Measurements from ENCODE around the gene CYP26A1. TPM values are rescaled to one million over a fixed set of nuclear protein-coding genes. Genes with fewer than 3 reads are reported as not detected.
"Not testable (repeated sequence)": the region's sequence is repeated elsewhere in the genome, so short reads cannot be mapped to it uniquely, and the experiment has no call there.

The CYP26A1 gene
- total RNA-seq, 1 experiment from 2014 or later = 0.17 TPM

DNA sequence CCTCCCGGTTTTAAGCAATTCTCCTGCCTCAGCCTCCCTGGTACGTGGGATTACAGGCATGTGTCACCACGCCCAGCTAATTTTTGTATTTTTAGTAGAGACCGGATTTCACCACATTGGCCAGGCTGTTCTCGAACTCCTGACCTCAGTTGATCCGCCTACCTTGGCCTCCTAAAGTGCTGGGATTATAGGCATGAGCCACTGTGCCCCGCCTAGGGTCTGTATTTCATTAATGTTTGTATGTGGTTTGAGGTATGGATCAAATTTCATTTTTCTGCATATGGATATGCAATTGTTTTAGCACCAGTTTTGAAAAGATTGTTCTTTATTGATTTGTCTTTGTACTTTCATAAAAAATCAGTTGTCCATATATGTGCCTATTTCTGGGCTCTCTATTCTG is 26.0 kb downstream of the CYP26A1 start:
- H3K9ac ChIP-seq (ENCODE audit: low read length) = no peak overlapping the region

DNA sequence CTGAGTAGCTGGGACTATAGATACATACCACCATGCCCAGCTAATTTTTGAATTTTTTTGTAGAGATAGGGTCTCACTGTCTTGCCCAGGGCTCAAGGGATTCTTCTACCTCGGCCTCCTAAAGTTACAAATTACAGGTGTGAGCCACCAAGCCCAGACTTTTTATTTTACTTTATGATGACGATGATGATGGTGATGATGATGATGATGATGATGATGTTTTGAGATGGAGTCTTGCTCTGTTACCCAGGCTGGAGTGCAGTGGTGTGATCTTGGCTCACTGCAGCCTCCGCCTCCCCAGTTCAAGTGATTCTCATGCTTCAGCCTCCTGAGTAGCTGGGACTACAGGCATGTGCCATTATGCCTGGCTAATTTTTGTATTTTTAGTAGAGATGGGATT is 27.5 kb downstream of the CYP26A1 start:
- RAD21 ChIA-PET (ENCODE audit: low non-redundant PET in 1 of 2, low total read pairs in 2 of 2, uncharacterized antibody in 2 of 2, unreplicated experiment in 2 of 2); ATAC-seq; H3K9ac ChIP-seq (ENCODE audit: low read length); H3K36me3 ChIP-seq (ENCODE audit: control insufficient read depth in 1 of 2, insufficient read depth in 2 of 2, low read length in 2 of 2); H3K9me2 ChIP-seq (ENCODE audit: insufficient read depth); H3K27me3 ChIP-seq (ENCODE audit: insufficient read depth, low read length); H4K20me1 ChIP-seq (ENCODE audit: insufficient read depth); H3K9me3 ChIP-seq (ENCODE audit: control insufficient read depth in 1 of 2, insufficient read depth in 1 of 2, low read depth in 1 of 2, low read length in 2 of 2); H3K79me2 ChIP-seq (ENCODE audit: insufficient read depth, low read length); CTCF ChIA-PET; H2AFZ ChIP-seq (ENCODE audit: low read depth, low read length, poor library complexity, severe bottlenecking); DNase-seq (ENCODE audit: low read depth, low spot score); H3K4me2 ChIP-seq (ENCODE audit: low read length); intact Hi-C loops (cut with micrococcal nuclease); POLR2A ChIA-PET; H3K27ac ChIP-seq (ENCODE audit: low read depth, low read length); BruUV-seq (replicated peaks); H3K4me3 ChIP-seq (replicated peaks in 1 of 2; ENCODE audit: low read depth in 1 of 2, low read length in 2 of 2): not testable (repeated sequence)
- H3K4me1 ChIP-seq (ENCODE audit: control insufficient read depth in 1 of 2, insufficient read depth in 2 of 2, low read length in 2 of 2) = peaks cover 3 to 13% of the 10 kb centered on the region in 2 experiments; a peak in 3 of 4 replicates

More for the DNA sequence above, 26.0 kb downstream of the CYP26A1 start:
- POLR2A ChIA-PET = no interaction called here
- Histone ChIP-seq H2AFZ (ENCODE audit: low read depth, low read length, poor library complexity, severe bottlenecking) (no peak overlapping the region), H3K4me3 (replicated peaks in 1 of 2; ENCODE audit: low read depth in 1 of 2, low read length in 2 of 2) (no peak overlapping the region), H3K4me1 (ENCODE audit: control insufficient read depth in 1 of 2, insufficient read depth in 2 of 2, low read length in 2 of 2) (peaks cover 0 to 7% of the 10 kb centered on the region in 2 experiments; a peak in 1 of 4 replicates), H3K27me3 (ENCODE audit: insufficient read depth, low read length) (no peaks in the 10 kb centered on the region), H3K27ac (ENCODE audit: low read depth, low read length) (no peak overlapping the region), H3K9me3 (ENCODE audit: control insufficient read depth in 1 of 2, insufficient read depth in 1 of 2, low read depth in 1 of 2, low read length in 2 of 2) (peaks cover 0 to 5% of the 10 kb centered on the region in 2 experiments; a peak in 2 of 4 replicates), H4K20me1 (ENCODE audit: insufficient read depth) (no peaks in the 10 kb centered on the region), H3K79me2 (ENCODE audit: insufficient read depth, low read length) (no peaks in the 10 kb centered on the region), H3K4me2 (ENCODE audit: low read length) (no peak overlapping the region), H3K36me3 (ENCODE audit: control insufficient read depth in 1 of 2, insufficient read depth in 2 of 2, low read length in 2 of 2) (no peaks in the 10 kb centered on the region), H3K9me2 (ENCODE audit: insufficient read depth) (no peaks in the 10 kb centered on the region)
- ATAC-seq (no peak), DNase-seq (ENCODE audit: low read depth, low spot score) (no peak)
- BruUV-seq (replicated peaks) = no TSS peak
- CTCF ChIA-PET = no interaction called here
- intact Hi-C loops (cut with micrococcal nuclease) = no loop called here
- RAD21 ChIA-PET (ENCODE audit: low non-redundant PET in 1 of 2, low total read pairs in 2 of 2, uncharacterized antibody in 2 of 2, unreplicated experiment in 2 of 2) = no interaction called here
- TF ChIP-seq POLR2AphosphoS5 (IDR thresholded peaks at IDR 0.05; ENCODE audit: low read depth, low read length) = no peak
- no peak for TF ChIP-seq EZH2 (IDR thresholded peaks at IDR 0.05)
- no peak for TF ChIP-seq ELF1 (IDR thresholded peaks at IDR 0.05; ENCODE audit: borderline replicate concordance, low read depth)

DNA sequence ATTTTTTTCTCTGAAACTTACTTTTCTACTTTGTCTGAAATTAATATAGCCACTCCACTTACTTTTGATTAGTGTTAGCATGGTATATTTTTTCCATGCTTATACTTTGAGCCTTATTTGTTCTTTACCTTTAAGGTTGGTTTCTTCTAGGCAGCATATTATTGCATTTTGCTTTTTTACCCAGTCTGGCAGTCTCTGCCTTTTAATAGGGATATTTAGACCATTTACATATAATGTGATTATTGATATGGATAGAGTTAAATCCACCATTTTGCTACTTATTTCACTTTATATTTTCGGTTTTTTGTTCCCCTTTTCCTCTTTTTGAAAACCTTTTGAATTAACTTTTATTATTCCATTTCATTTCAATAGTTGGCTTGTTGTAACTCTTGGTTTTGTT is 30.3 kb downstream of the CYP26A1 start:
- H3K9me3 ChIP-seq (ENCODE audit: control insufficient read depth in 1 of 2, insufficient read depth in 1 of 2, low read depth in 1 of 2, low read length in 2 of 2) = peaks cover 0 to 5% of the 10 kb centered on the region in 2 experiments; a peak in 2 of 4 replicates
- intact Hi-C loops (cut with micrococcal nuclease) = no loop called here
- H2AFZ ChIP-seq (ENCODE audit: low read depth, low read length, poor library complexity, severe bottlenecking) = no peak overlapping the region
- H3K79me2 ChIP-seq (ENCODE audit: insufficient read depth, low read length) = no peaks in the 10 kb centered on the region
- no peak overlapping the region for H3K4me2 ChIP-seq (ENCODE audit: low read length)
- no TSS peak for BruUV-seq (replicated peaks)
- ChIA-PET RAD21 (ENCODE audit: low non-redundant PET in 1 of 2, low total read pairs in 2 of 2, uncharacterized antibody in 2 of 2, unreplicated experiment in 2 of 2) (no interaction called here), POLR2A (no interaction called here), CTCF (no interaction called here)
- H3K9me2 ChIP-seq (ENCODE audit: insufficient read depth) = no peaks in the 10 kb centered on the region
- H3K4me1 ChIP-seq (ENCODE audit: control insufficient read depth in 1 of 2, insufficient read depth in 2 of 2, low read length in 2 of 2) = peaks cover 3 to 13% of the 10 kb centered on the region in 2 experiments; a peak in 3 of 4 replicates
- ATAC-seq (no peak), DNase-seq (ENCODE audit: low read depth, low spot score) (no peak)
- no peaks in the 10 kb centered on the region for H3K27me3 ChIP-seq (ENCODE audit: insufficient read depth, low read length)
- H3K36me3 ChIP-seq (ENCODE audit: control insufficient read depth in 1 of 2, insufficient read depth in 2 of 2, low read length in 2 of 2) = no peaks in the 10 kb centered on the region
- TF ChIP-seq CBX3 (IDR thresholded peaks at IDR 0.05; ENCODE audit: low read depth) (peak; percentile 38; the same call in 1 of the 2 replicates), CEBPB (IDR thresholded peaks at IDR 0.05; ENCODE audit: low read depth) (no peak)
- TF ChIP-seq, protein P1, sequence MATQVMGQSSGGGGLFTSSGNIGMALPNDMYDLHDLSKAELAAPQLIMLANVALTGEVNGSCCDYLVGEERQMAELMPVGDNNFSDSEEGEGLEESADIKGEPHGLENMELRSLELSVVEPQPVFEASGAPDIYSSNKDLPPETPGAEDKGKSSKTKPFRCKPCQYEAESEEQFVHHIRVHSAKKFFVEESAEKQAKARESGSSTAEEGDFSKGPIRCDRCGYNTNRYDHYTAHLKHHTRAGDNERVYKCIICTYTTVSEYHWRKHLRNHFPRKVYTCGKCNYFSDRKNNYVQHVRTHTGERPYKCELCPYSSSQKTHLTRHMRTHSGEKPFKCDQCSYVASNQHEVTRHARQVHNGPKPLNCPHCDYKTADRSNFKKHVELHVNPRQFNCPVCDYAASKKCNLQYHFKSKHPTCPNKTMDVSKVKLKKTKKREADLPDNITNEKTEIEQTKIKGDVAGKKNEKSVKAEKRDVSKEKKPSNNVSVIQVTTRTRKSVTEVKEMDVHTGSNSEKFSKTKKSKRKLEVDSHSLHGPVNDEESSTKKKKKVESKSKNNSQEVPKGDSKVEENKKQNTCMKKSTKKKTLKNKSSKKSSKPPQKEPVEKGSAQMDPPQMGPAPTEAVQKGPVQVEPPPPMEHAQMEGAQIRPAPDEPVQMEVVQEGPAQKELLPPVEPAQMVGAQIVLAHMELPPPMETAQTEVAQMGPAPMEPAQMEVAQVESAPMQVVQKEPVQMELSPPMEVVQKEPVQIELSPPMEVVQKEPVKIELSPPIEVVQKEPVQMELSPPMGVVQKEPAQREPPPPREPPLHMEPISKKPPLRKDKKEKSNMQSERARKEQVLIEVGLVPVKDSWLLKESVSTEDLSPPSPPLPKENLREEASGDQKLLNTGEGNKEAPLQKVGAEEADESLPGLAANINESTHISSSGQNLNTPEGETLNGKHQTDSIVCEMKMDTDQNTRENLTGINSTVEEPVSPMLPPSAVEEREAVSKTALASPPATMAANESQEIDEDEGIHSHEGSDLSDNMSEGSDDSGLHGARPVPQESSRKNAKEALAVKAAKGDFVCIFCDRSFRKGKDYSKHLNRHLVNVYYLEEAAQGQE (IDR thresholded peaks at IDR 0.05; ENCODE audit: low read depth) = no peak
- H3K4me3 ChIP-seq (replicated peaks in 1 of 2; ENCODE audit: low read depth in 1 of 2, low read length in 2 of 2) = no peak overlapping the region
- no peak overlapping the region for H3K9ac ChIP-seq (ENCODE audit: low read length)
- no peaks in the 10 kb centered on the region for H4K20me1 ChIP-seq (ENCODE audit: insufficient read depth)
- H3K27ac ChIP-seq (ENCODE audit: low read depth, low read length) = no peak overlapping the region
